GM12891 (cell line): ENCODE results near the gene AKR7A2.

ENCODE experiments used
- DNase-seq: peaks from one replicate; pipeline ENCODE4 v3.0.0; 2011; ENCODE audit warnings: low spot score; ENCODE audit not compliant: insufficient read length
- FAIRE-seq: peaks from 2 replicates; lab custom pipeline; 2011; peaks lifted over from hg19 to GRCh38; lab: Jason Lieb, UNC
- PAX5 ChIP-seq: IDR thresholded peaks from 2 replicates; pipeline ENCODE4 v1.6.1; 2011; ENCODE audit warnings: low read length, moderate library complexity, mild to moderate bottlenecking; ENCODE audit not compliant: insufficient read depth, severe bottlenecking
- POLR2A ChIP-seq: IDR thresholded peaks from 2 replicates; pipeline ENCODE4 v1.6.1; 2011; ENCODE audit warnings: low read depth, low read length, control low read depth
- POLR2AphosphoS5 ChIP-seq: IDR thresholded peaks from 2 replicates; pipeline ENCODE4 v1.6.1; 2011; ENCODE audit warnings: low read depth, low read length, control low read depth
- POU2F2 ChIP-seq: IDR thresholded peaks from 2 replicates; pipeline ENCODE4 v1.6.1; 2011; ENCODE audit warnings: low read depth, mild to moderate bottlenecking, control low read depth, low read length, moderate library complexity
- SPI1 ChIP-seq: IDR thresholded peaks from 2 replicates; pipeline ENCODE4 v1.6.1; 2011; ENCODE audit warnings: low read depth, low read length, control low read depth
- TAF1 ChIP-seq: IDR thresholded peaks from 2 replicates; pipeline ENCODE4 v1.6.1; 2011; ENCODE audit warnings: low read depth, low read length, control low read depth

AKR7A2 gene

DNA sequence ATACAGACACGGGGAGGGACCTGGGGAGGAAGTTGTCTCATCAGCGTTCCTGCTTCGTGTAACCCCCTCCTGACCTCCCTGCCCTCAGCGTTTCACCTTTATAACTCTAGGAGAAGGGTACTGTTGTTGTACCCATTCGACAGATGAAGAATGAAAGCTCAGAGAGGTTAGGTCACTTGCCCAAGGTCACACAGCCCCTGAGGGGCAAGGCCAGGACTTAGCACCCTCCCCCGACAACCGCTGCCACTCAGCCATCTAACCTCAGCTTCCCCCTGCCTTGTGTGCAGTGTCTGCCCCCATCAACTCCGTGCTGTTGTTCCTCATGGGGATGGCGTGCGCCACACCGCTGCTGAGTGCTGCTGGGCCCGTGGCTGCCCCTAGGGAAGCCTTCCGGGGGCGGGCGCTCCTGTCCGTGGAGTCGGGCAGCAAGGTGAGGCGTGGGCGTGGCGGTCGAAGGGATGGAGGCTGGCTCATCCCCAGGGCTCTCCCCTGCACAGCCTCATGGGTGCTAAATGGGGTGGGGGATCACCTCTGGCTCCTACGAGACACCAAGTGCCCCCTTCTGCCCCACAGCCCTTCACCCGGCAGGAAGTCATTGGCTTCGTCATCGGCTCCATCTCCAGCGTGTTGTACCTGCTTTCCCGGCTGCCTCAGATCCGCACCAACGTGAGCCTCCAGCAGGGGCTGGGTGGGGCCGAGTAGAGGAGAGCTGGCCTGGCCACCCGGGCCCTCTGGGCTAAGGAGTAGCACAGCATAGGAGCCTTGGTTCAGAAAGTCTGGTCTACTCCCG is 14.2 kb upstream of the AKR7A2 start:
- FAIRE-seq (no peak), DNase-seq (no peak)
- TF ChIP-seq SPI1 (no peak), POLR2AphosphoS5 (no peak), POLR2A (no peak), PAX5 (no peak), POU2F2 (no peak), TAF1 (no peak)

DNA sequence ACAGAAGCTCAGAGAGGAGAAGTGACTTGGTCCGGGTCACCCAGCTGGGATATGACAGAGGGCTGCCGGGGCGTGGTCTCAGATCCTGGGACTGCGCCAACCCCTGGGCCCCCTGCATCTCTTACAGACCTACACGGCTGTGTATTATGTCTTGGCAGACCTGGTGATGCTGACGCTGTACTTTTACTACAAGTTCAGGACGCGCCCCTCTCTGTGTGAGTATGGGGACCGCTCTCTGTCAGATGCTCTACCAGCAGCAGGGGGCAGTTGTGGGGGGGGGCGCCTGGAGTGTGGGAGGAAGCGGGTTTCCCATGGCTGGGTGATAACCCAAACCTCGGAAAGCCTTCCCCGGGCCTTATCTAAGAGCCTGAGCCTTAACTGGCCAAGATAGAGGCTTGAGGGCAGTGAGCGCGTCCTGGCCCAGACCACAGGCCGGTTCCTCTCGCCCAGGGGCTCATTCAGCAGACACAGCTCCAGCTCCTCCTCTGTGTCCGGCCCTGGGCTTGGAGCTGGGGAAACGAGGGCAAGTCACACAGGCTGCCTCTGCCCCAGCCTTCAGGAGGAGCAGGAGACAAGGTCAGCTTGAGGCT is 13.5 kb upstream of the AKR7A2 start:
- DNase-seq (no peak), FAIRE-seq (no peak)
- TF ChIP-seq POLR2AphosphoS5 (no peak), TAF1 (no peak), POU2F2 (no peak), SPI1 (no peak), POLR2A (no peak), PAX5 (no peak)

DNA sequence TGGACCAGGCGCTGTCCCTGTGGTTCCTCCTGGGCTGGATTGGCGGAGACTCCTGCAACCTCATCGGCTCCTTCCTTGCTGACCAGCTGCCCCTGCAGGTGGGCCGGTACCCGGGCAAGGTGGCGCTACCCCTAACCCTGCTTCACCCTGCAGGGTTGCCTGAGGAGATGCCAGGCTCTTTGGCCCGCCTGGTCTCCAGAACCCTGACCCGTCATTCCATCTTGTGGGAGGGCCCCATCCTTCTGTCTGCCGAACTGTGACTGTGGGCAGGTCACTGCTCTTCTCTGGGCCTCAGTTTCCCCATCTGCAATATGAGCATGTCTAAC is 12.7 kb upstream of the AKR7A2 start:
- no peak for DNase-seq
- FAIRE-seq, result no peak
- TF ChIP-seq POU2F2 (no peak), PAX5 (no peak)

GRCh38 chr1:19323987-19324664 is 12.2 kb upstream of the AKR7A2 start:
- no peak for TF ChIP-seq POLR2AphosphoS5
- no peak for TF ChIP-seq PAX5
- TF ChIP-seq SPI1, result no peak
- TF ChIP-seq POU2F2, result no peak
- DNase-seq (no peak), FAIRE-seq (no peak)

GRCh38 chr1:19322481-19322880 is 10.5 kb upstream of the AKR7A2 start:
- FAIRE-seq, result no peak
- TF ChIP-seq TAF1 (no peak), POLR2A (no peak), SPI1 (no peak), POLR2AphosphoS5 (no peak), POU2F2 (no peak), PAX5 (no peak)
- DNase-seq, result no peak

DNA sequence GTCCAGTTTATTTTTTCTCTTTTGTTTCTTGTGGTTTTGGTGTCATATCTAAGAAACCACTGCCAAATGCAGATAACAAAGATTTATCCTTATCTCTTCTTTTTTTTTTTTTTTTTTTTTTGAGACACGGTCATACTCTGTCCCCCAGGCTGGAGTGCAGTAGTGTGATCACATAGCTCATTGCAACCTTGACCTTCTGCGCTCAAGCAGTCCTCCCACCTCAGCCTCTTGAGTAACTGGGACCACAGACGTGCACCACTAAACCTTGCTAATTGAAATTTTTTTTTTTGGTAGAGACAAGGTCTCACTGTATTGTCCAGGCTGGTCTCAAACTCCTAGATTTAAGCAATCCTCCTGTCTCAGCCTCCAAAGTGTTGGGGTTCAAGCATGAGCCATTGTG is 9.1 kb upstream of the AKR7A2 start:
- TF ChIP-seq PAX5, result no peak
- no peak for TF ChIP-seq POU2F2
- TF ChIP-seq SPI1, result no peak
- no peak for TF ChIP-seq TAF1
- TF ChIP-seq POLR2AphosphoS5, result no peak
- TF ChIP-seq POLR2A, result no peak
- FAIRE-seq, result no peak
- no peak for DNase-seq

DNA sequence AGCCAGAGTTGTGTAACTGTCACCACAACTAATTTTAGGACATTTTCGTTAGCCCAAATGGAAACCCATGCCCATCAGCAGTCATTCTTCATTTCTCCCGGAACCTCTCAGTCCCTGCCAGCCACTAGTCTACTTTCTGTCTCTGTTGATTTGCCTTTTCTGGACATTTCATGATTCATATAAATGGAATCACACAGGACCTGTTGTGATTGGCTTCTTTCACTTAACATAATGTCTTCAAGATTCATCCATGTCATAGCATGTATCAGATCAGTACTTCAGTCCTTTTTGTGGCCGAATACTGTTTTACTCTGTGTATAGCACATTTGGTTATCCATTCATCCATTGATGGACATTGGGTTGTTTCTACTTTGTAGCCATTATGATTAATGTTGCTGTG is 7.3 kb upstream of the AKR7A2 start:
- no peak for FAIRE-seq
- no peak for TF ChIP-seq POLR2AphosphoS5
- TF ChIP-seq PAX5, result no peak
- no peak for TF ChIP-seq POU2F2
- no peak for TF ChIP-seq POLR2A
- TF ChIP-seq SPI1, result no peak
- TF ChIP-seq TAF1, result no peak
- no peak for DNase-seq

GRCh38 chr1:19317126-19317910 is 5.4 kb upstream of the AKR7A2 start:
- FAIRE-seq (peak; percentile 66), DNase-seq (no peak)
- TF ChIP-seq TAF1 (no peak), SPI1 (no peak), PAX5 (no peak), POU2F2 (no peak)

- DNase-seq (peak; percentile 54), FAIRE-seq (peak; percentile 89)
- TF ChIP-seq POU2F2, result no peak
- TF ChIP-seq TAF1, result no peak
- TF ChIP-seq PAX5, result peak; percentile 93
- no peak for TF ChIP-seq POLR2A
- TF ChIP-seq SPI1, result peak; percentile 96
- no peak for TF ChIP-seq POLR2AphosphoS5
Measured at GRCh38 chr1:19315378-19316198, 3.6 kb upstream of the AKR7A2 start.
